Activated naive CD4-positive, alpha-beta T cell treated with anti-CD3 and anti-CD28 coated beads, Interleukin-2, amount 50 U/mL, for 24 hours (primary cell): ENCODE data around the gene ARAF.

Experiments
- H3K27ac Mint-ChIP-seq: one replicate; pipeline ENCODE4 v1.8.0; 2021; ENCODE audit warnings: mild to moderate bottlenecking, mixed read lengths
- H3K27me3 Mint-ChIP-seq: one replicate; pipeline ENCODE4 v1.8.0; 2021; ENCODE audit warnings: mixed read lengths
- H3K36me3 Mint-ChIP-seq: one replicate; pipeline ENCODE4 v1.8.0; 2021; ENCODE audit warnings: mixed read lengths
- H3K4me1 Mint-ChIP-seq: one replicate; pipeline ENCODE4 v1.8.0; 2021; ENCODE audit warnings: mixed read lengths
- H3K4me3 Mint-ChIP-seq: one replicate; pipeline ENCODE4 v1.8.0; 2021; ENCODE audit warnings: mild to moderate bottlenecking, mixed read lengths
- H3K9me3 Mint-ChIP-seq: one replicate; pipeline ENCODE4 v1.8.0; 2021; ENCODE audit warnings: mixed read lengths

The ARAF gene

DNA sequence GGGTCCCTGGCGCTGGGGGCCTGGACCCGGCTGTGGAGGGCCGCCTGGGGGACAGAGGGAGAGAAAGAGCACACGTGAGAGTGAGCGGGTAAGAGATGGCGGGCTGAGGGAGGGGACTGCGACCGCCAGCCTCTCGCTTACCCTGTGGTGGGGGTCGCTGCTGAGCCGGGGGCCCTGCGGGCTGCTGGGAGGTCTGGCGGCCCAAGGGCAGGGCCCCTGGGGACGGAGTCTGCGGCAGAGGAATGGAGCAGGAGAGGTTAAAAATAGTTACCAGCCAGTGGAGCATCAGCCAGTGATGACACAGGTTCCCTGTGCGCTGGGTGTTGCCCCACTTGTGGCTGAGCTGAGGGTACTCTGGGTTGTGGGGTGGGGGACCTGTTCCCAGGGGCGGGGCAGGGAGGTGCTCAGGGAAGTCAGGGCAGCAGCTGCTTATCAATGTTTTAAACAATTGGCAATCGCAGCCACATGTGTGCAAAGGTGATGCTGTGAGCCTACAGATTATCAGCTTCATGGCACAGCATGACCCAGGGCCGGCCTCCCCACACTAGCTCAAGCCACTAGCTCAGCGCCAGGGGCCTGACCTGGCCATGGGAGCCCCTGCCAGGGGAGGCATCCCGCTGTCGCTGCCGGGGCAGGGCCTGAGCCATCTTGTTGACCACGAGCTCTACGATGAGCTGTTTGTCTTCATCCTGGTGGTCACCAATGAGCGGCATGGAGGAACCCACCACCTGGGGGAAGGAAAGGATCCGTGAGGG is 13.7 kb downstream of the ARAF start:
- Mint-ChIP-seq H3K9me3 (no peaks in the 10 kb centered on the region), H3K4me3 (no peak overlapping the region), H3K4me1 (peaks cover 8% of the 10 kb centered on the region), H3K27me3 (peaks cover 3% of the 10 kb centered on the region), H3K36me3 (peaks cover 5% of the 10 kb centered on the region), H3K27ac (no peak overlapping the region)

DNA sequence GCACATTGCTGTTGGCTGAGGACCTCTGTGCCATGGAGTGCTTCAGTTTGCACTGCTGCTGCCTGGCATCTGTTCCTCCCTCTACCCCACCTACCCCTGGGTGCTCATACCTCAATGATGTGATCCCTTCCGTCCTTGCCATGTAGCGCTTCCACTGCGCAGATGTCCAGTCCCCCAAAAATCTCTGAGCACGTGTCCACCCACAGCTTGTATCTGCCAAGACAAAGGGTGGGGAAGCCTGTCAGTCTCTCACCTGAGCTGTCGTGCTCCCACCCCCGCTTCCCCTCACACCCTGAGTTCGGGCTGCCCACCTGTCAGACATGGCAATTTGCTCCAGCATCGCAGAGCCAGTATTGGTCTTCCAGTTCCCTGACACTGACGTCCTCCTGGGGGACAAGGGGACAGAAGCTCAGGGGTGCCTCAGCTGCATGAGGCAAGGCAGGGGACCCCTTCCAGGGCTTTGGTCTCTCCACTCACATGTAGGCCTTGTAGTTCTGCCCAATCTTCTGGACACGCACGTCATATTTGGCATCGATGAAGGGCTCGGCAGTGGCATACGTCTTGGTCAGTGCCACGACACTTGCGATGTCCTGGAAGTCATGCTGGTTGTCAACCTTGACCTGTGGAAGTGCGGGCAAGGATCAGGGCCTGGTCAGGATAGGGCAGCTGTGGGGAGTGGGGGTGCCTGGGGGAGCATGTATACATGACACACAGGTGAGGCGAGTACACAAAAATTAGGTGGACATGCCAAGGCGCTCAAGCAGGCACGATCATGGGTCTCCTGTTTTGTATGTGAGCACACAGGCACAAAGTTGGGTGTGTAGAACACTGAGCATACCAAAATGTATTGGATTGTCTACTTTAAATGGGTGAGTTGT is 15.3 kb downstream of the ARAF start:
- Mint-ChIP-seq H3K36me3 (peaks cover 5% of the 10 kb centered on the region), H3K27me3 (peaks cover 3% of the 10 kb centered on the region), H3K4me3 (no peak overlapping the region), H3K27ac (no peak overlapping the region), H3K9me3 (no peaks in the 10 kb centered on the region), H3K4me1 (peaks cover 15% of the 10 kb centered on the region)

DNA sequence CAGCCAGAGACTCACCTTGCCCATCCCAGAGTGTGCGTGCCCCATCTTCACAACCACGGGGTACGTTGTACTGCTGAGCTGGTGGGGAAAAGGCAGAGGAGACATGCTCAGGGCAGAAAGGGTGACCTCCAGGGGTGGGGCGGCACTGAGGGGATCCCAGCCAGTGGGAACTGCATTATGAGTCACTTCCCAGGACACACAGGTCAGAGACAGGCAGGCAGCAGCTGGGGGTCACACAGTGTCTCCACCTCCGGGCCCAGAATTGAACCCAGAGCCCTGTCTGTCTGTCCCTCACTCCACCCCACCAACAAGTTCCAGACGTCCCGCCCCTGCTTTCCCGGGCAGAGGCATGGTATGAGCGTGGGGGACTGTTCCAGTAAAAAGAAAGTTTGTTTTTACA is 16.4 kb downstream of the ARAF start:
- Mint-ChIP-seq H3K4me1 (peaks cover 26% of the 10 kb centered on the region), H3K4me3 (no peak overlapping the region), H3K27me3 (peaks cover 3% of the 10 kb centered on the region), H3K27ac (no peak overlapping the region), H3K36me3 (peaks cover 2% of the 10 kb centered on the region), H3K9me3 (no peaks in the 10 kb centered on the region)

DNA sequence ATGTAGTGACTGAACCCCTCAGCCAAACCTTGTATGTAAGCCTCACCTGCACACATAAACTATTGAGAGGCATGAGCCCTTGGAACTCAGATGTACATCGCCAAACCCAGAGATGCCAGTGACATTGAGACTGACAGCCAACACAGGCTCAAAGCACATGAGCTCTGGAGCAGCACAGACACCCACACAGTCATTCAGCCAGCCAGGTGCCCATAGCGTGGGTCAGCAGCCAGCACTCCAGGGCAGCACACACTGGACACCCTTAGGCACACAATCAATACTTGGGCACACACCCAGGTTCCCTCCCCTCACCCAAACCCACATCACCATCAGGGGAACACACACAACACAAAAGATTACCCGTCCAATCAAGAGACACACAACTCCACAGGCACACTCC is 16.9 kb downstream of the ARAF start:
- Mint-ChIP-seq H3K4me1 (peaks cover 27% of the 10 kb centered on the region), H3K36me3 (peaks cover 2% of the 10 kb centered on the region), H3K27me3 (peaks cover 3% of the 10 kb centered on the region), H3K27ac (no peak overlapping the region), H3K4me3 (no peak overlapping the region), H3K9me3 (no peaks in the 10 kb centered on the region)

DNA sequence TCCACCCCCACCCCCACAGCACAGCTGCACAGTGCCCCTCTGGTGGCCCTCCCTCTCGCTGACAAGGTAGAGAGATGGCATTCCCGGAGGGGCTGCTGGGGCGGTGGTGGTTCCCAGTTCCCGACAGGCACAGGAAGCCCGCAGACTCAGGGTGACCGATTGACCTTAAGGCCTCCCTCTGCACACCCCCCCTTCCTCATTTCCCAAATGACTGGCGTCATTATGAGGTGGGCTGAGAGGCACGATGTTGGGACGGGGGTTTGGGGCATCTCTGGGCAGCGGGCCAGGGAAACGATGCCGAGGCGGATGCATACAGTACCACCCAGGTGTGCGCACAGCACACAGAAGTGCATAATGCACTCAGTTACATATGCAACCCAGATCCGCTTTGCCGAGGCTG is 17.7 kb downstream of the ARAF start:
- Mint-ChIP-seq H3K36me3 (no peaks in the 10 kb centered on the region), H3K4me3 (no peak overlapping the region), H3K4me1 (peaks cover 24% of the 10 kb centered on the region), H3K27me3 (no peaks in the 10 kb centered on the region), H3K9me3 (no peaks in the 10 kb centered on the region), H3K27ac (no peak overlapping the region)

DNA sequence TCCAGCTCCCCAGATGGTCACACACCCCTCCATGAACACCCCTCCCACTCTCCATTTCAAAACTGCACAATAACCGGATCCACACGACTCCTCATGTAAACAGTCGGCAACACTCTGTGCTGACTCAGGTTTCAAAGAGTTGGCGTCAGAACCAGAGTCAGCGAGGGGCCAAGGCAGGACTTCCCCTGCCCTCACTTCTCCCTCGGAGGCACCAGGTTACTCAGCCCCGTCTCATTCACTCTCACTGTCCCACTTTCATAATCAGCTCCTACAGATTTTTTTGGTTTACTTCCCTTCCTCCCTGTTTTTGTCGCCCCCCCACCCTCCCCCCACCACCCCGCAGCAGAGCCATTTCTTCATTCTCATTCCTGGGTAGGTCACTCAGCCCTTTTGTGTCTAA is 18.5 kb downstream of the ARAF start:
- no peak overlapping the region for H3K4me3 Mint-ChIP-seq
- H3K36me3 Mint-ChIP-seq = no peaks in the 10 kb centered on the region
- no peaks in the 10 kb centered on the region for H3K27me3 Mint-ChIP-seq
- H3K9me3 Mint-ChIP-seq = no peaks in the 10 kb centered on the region
- peaks cover 30% of the 10 kb centered on the region for H3K4me1 Mint-ChIP-seq
- no peak overlapping the region for H3K27ac Mint-ChIP-seq

DNA sequence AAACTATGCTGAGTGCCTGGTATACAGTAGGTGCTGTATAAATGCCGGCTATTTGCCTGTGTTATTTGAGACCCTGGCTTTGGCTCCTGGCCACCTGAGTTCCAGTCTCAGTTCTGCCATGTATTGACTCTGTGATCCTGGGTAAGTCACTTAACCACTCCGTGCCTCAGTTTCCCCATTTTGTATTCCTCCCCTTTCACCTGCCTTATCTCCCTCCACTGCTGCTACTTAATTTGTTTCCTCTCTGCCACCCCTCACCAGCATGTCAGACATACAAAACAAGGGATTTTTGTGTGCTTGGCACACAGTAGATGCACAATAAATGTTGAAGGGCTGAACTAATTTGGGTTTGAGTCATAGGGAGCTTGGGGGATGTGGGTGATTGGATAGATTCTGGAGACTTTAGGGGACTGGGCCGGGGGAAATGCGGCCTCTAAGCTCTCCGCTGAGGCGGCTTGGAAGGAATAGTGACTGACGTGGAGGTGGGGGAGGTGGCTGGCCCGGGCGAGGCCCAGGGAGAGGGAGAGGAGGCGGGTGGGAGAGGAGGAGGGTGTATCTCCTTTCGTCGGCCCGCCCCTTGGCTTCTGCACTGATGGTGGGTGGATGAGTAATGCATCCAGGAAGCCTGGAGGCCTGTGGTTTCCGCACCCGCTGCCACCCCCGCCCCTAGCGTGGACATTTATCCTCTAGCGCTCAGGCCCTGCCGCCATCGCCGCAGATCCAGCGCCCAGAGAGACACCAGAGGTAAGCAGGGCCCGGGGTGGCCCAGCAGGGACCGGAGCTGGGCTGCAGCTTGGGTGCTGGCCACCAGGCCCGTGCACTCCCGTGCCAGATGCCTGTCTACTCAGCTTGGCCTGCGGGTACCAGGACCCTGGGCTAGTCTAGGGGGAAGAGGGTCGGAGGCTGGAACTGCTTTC is 21.0 kb downstream of the ARAF start, which contains the start of gene TIMP1:
TSS of gene TIMP1 (plus strand) at position 706 of the 917 bp plus-strand sequence. CDS start 980 bp downstream, outside the sequence.
- no peaks in the 10 kb centered on the region for H3K36me3 Mint-ChIP-seq
- H3K9me3 Mint-ChIP-seq = no peaks in the 10 kb centered on the region
- no peaks in the 10 kb centered on the region for H3K27me3 Mint-ChIP-seq
- peaks cover 34% of the 10 kb centered on the region for H3K4me1 Mint-ChIP-seq
- H3K27ac Mint-ChIP-seq = peak within 1 kb of the TSS; percentile 93
- peak within 1 kb of the TSS; percentile 72 for H3K4me3 Mint-ChIP-seq

DNA sequence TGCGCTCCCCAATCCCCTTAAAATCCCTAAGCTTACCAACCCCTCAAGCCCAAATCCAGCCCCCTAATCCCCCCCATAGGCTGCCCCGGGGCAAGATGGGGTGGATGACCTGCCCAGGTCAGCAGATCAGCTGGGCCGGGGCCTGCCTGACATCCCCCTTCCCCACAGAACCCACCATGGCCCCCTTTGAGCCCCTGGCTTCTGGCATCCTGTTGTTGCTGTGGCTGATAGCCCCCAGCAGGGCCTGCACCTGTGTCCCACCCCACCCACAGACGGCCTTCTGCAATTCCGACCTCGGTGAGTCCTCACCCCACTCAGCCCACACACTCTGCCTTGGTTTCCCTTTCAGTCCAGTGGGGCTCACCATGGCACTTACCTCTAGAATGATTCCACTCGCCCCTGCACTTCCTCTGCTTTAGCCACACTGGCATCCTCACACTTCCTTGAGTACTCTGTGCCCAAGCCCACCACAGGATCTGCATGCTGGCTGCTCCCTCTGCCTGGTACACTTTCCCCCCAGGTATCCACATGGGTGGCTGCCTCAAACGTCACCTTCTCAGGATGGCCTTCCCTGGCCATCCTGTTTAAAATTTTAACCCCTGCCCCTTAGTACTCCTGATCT is 22.3 kb downstream of the ARAF start:
- peaks cover 34% of the 10 kb centered on the region for H3K4me1 Mint-ChIP-seq
- H3K27ac Mint-ChIP-seq = peak overlapping the region; percentile 59
- no peaks in the 10 kb centered on the region for H3K27me3 Mint-ChIP-seq
- peak overlapping the region; percentile 55 for H3K4me3 Mint-ChIP-seq
- no peaks in the 10 kb centered on the region for H3K36me3 Mint-ChIP-seq
- H3K9me3 Mint-ChIP-seq = no peaks in the 10 kb centered on the region

DNA sequence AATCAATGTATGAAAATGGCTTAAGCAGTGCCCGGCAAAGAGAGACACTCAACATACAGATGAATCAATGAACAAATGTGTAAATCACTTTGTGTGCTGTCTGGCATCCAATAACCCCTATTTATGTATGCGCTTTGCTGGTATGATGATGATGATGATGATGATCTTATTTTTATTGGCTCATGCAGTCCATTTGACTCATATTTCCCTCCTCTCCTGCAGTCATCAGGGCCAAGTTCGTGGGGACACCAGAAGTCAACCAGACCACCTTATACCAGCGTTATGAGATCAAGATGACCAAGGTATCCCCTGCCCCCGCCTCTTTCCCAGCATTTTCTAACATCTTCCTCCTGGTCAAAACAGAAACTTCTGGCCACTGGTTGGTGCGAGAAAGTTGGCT is 23.7 kb downstream of the ARAF start:
- Mint-ChIP-seq H3K9me3 (no peaks in the 10 kb centered on the region), H3K4me1 (peaks cover 33% of the 10 kb centered on the region), H3K27me3 (no peaks in the 10 kb centered on the region), H3K4me3 (no peak overlapping the region), H3K27ac (no peak overlapping the region), H3K36me3 (no peaks in the 10 kb centered on the region)

DNA sequence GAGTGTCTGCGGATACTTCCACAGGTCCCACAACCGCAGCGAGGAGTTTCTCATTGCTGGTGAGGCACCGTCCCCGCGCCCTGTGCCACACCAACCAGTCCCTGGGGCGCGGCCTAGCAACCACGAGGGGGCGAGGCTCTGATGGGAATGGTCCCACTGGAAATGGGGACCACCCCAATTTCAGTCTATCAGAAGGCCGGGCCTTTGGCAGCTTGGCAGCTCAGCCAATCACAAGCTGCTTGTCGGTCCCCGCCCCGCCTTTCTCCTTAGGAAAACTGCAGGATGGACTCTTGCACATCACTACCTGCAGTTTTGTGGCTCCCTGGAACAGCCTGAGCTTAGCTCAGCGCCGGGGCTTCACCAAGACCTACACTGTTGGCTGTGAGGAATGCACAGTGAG is 24.3 kb downstream of the ARAF start:
- no peak overlapping the region for H3K4me3 Mint-ChIP-seq
- H3K4me1 Mint-ChIP-seq = peaks cover 30% of the 10 kb centered on the region
- no peaks in the 10 kb centered on the region for H3K36me3 Mint-ChIP-seq
- H3K9me3 Mint-ChIP-seq = no peaks in the 10 kb centered on the region
- no peak overlapping the region for H3K27ac Mint-ChIP-seq
- H3K27me3 Mint-ChIP-seq = no peaks in the 10 kb centered on the region

DNA sequence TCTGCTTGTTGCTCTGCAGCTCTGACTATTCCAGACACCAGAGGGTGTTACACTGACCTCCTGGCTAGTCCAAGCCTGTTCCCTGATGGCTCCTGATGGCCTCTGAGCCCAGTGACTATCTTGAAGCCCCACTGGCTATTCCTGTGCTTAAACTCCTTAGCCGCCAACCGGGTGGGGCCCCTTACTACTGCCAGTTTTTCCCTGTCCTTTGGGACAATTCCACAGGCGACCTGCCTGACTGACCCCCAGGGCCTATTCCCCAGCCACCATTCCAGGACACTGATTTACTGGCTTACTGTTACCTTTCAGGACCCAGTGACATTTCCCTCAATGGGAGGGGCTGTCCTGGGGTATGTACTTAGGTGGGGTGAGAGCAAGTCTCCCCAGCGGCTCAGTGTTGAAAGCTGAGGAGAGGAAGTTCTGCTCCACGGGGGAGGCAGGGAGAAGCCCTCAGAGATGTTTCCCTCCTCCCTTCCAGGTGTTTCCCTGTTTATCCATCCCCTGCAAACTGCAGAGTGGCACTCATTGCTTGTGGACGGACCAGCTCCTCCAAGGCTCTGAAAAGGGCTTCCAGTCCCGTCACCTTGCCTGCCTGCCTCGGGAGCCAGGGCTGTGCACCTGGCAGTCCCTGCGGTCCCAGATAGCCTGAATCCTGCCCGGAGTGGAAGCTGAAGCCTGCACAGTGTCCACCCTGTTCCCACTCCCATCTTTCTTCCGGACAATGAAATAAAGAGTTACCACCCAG is 25.2 kb downstream of the ARAF start:
- no peaks in the 10 kb centered on the region for H3K27me3 Mint-ChIP-seq
- no peaks in the 10 kb centered on the region for H3K9me3 Mint-ChIP-seq
- H3K4me1 Mint-ChIP-seq = peaks cover 27% of the 10 kb centered on the region
- no peak overlapping the region for H3K27ac Mint-ChIP-seq
- no peaks in the 10 kb centered on the region for H3K36me3 Mint-ChIP-seq
- H3K4me3 Mint-ChIP-seq = no peak overlapping the region

DNA sequence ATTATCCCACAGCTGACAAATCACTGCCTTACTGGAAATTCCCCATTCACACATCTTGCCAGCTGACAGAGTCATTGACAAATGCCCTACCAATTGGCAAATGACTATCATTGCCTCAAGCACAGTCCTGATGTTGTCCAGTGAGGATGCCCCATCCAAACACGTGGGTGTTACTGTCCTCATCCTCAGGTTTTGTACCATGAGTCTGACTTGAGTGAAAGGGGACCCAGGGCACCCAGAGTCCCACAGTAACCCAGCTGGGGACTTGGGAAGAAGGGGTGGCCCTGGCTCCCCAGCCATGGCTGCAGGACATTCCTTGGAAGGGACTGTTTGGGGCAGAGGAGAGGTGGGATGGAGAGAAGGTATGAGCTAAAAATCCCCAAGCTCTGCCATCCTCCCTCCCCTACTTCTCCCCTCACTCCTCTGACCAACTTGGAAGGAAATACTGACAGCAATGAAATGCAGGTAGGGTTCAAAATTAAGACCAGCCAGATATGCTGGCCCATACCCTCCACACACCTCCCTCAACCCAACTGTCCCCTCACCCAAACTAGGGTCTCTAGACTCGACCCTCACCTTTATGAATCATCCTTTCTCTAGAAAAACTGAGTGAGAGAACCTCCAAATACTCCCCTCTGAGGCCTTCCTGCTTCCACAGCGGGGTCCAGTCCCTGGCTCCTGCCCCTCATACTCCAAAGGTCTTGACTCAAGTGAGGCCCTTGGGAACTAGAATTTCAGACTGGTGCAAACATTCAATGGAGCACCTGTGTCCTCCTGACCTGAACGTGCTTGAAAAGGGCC is 26.3 kb downstream of the ARAF start:
- H3K9me3 Mint-ChIP-seq = no peaks in the 10 kb centered on the region
- H3K27me3 Mint-ChIP-seq = no peaks in the 10 kb centered on the region
- no peak overlapping the region for H3K27ac Mint-ChIP-seq
- peaks cover 16% of the 10 kb centered on the region for H3K4me1 Mint-ChIP-seq
- H3K36me3 Mint-ChIP-seq = no peaks in the 10 kb centered on the region
- H3K4me3 Mint-ChIP-seq = no peak overlapping the region

DNA sequence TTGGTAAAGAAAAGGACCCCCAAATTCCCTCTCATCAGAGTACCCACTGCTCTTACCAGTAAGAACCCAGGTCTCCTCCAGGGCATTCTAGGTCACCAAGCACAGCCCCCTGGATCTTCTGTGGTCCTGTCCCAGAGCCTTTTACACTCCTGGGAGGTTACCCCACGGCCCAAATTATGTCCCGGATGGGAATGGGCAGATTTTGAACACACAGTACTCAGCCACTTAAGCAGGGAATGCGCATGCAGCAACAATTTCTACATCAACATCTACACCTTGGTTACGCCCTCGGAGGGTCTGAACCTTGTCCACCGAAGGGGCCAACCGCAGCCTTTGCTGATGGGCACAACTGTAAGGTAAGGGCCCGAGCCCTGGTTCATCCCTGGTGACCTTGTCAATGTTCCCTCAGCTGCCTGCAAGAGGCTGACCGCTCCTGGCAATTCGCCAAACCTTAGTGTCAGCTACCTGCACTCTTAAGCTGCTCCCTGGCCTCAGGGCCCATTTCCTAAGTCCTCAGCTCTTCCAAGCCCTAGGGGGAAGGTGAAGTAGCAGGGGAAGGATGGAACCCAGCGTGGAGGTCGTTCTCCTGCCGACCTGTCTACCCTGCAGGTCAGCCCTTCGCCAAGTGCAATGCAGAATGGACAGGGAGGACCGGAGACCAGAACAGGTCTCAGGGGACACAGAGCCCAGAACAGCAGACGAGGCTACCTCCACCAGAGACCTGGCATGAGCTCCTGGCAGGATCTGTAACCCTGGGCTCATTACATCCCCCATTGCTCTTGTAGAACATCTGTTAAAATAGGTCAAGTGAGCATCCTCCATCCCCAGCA is 27.1 kb downstream of the ARAF start:
- Mint-ChIP-seq H3K27me3 (no peaks in the 10 kb centered on the region), H3K4me3 (no peak overlapping the region), H3K9me3 (no peaks in the 10 kb centered on the region), H3K4me1 (peaks cover 14% of the 10 kb centered on the region), H3K36me3 (no peaks in the 10 kb centered on the region), H3K27ac (no peak overlapping the region)
